ENCODE data around the gene KRTAP19-5. TPM values are rescaled to one million over a fixed set of nuclear protein-coding genes. Genes with fewer than 3 reads are reported as not detected.

The KRTAP19-5 gene
- total and polyA plus RNA-seq, 4 donors = not detected

- Histone ChIP-seq H3K9me3 (ENCODE audit: control insufficient read depth in 4 of 4, low read length in 3 of 4) (no peaks in the 10 kb centered on the region), H3K36me3 (ENCODE audit: control insufficient read depth in 4 of 4, insufficient read depth in 3 of 4, low read depth in 1 of 4, low read length in 3 of 4) (no peaks in the 10 kb centered on the region), H3K27ac (ENCODE audit: low read depth in 1 of 2, low read length in 2 of 2) (no peak within 1 kb of the TSS), H3K4me1 (ENCODE audit: control insufficient read depth in 4 of 4, insufficient read depth in 4 of 4, low read length in 3 of 4) (no peaks in the 10 kb centered on the region), H3K9ac (ENCODE audit: low read depth in 1 of 2, low read length in 2 of 2) (no peak within 1 kb of the TSS), H3K27me3 (ENCODE audit: control insufficient read depth in 4 of 4, insufficient read depth in 4 of 4, low read length in 3 of 4) (no peaks in the 10 kb centered on the region), H3K4me3 (ENCODE audit: low read depth in 1 of 3, low read length in 3 of 3) (no peak within 1 kb of the TSS)
- DNase-seq (ENCODE audit: low spot score) = no peak
- WGBS = 58% methylated on average over 4 of the region's 4 CpGs
- TF ChIP-seq HNF4G (IDR thresholded peaks at IDR 0.05) (no peak), FOXA1 (IDR thresholded peaks at IDR 0.05) (no peak)
Observed at GRCh38 chr21:30497065-30497464, 4.9 kb downstream of the KRTAP19-5 start, which contains the start of gene KRTAP19-4. KRTAP19-4 (minus strand) TSS chr21:30497165; CDS start chr21:30497110, 55 bp downstream.

GRCh38 chr21:30491963-30492428 lies 9.9 kb downstream of the KRTAP19-5 start, which contains the start of gene KRTAP19-3:
KRTAP19-3 (minus strand) TSS chr21:30492013; CDS start chr21:30491957, 56 bp downstream.
- H3K4me1 ChIP-seq (ENCODE audit: control insufficient read depth in 4 of 4, insufficient read depth in 4 of 4, low read length in 3 of 4) = no peaks in the 10 kb centered on the region
- no peaks in the 10 kb centered on the region for H3K36me3 ChIP-seq (ENCODE audit: control insufficient read depth in 4 of 4, insufficient read depth in 3 of 4, low read depth in 1 of 4, low read length in 3 of 4)
- DNase-seq (ENCODE audit: low spot score) = no peak
- no peak within 1 kb of the TSS for H3K9ac ChIP-seq (ENCODE audit: low read depth in 1 of 2, low read length in 2 of 2)
- H3K4me3 ChIP-seq (ENCODE audit: low read depth in 1 of 3, low read length in 3 of 3) = no peak within 1 kb of the TSS
- peaks cover 0 to 2% (median 0%) of the 10 kb centered on the region in 4 donors for H3K9me3 ChIP-seq (ENCODE audit: control insufficient read depth in 4 of 4, low read length in 3 of 4)
- TF ChIP-seq FOXA1 (IDR thresholded peaks at IDR 0.05) (no peak), NR2F2 (IDR thresholded peaks at IDR 0.05) (no peak), MAX (IDR thresholded peaks at IDR 0.05) (no peak), CTCF (IDR thresholded peaks at IDR 0.05; ENCODE audit: low read depth, low read length, missing input control) (no peak), SP1 (IDR thresholded peaks at IDR 0.05) (no peak), RAD21 (IDR thresholded peaks at IDR 0.05) (no peak), JUND (IDR thresholded peaks at IDR 0.05) (no peak), HNF4A (conservative IDR thresholded peaks at IDR 0.05) (no peak), FOXA2 (IDR thresholded peaks at IDR 0.05) (no peak), EGR1 (IDR thresholded peaks at IDR 0.05; ENCODE audit: low read depth in 2 of 2) (no peak), RXRA (IDR thresholded peaks at IDR 0.05) (no peak), ZBTB33 (IDR thresholded peaks at IDR 0.05) (no peak), YY1 (IDR thresholded peaks at IDR 0.05) (no peak), GABPA (IDR thresholded peaks at IDR 0.05 in 1 of 2, conservative IDR thresholded peaks at IDR 0.05 in 1 of 2) (no peak), ATF3 (IDR thresholded peaks at IDR 0.05) (no peak)
- no peak within 1 kb of the TSS for H3K27ac ChIP-seq (ENCODE audit: low read depth in 1 of 2, low read length in 2 of 2)
- WGBS = 80% methylated on average over 2 of the region's 2 CpGs
- no peaks in the 10 kb centered on the region for H3K27me3 ChIP-seq (ENCODE audit: control insufficient read depth in 4 of 4, insufficient read depth in 4 of 4, low read length in 3 of 4)
